K562 (cell line): ENCODE data around the gene MYO9A. TPM values are rescaled to one million over a fixed set of nuclear protein-coding genes. Genes with fewer than 3 reads are reported as not detected.
"Not testable (repeated sequence)": the region's sequence is repeated elsewhere in the genome, so short reads cannot be mapped to it uniquely, and the experiment has no call there.

Source experiments
- ATAC-seq: fragments of 200-7000 bp; cut with Tn5 transposase; 3 replicates; pipeline ENCODE4 v1.9.1; 2020; ENCODE audit warnings: moderate library complexity
- BruUV-seq: library from RNA; stranded (reverse); fragments of 400-500 nt; replicated peaks from 2 replicates; lab custom pipeline; 2021; lab: Mats Ljungman, UMichigan
- CTCF ChIA-PET: fragments of 300-600 bp; formaldehyde crosslinking; extraction: SDS; loops from one replicate; lab custom pipeline; 2021; ENCODE audit warnings: low intra/inter-chr PET ratio; lab: Yijun Ruan, JAX
- POLR2A ChIA-PET: fragments of 300-600, 350-650 bp; sonication (Branson Sonifier 250); formaldehyde crosslinking; extraction: SDS; loops from one replicate; lab custom pipeline; 2021; ENCODE audit warnings: antibody characterized with exemption, inconsistent platforms; lab: Yijun Ruan, JAX
- DNase-seq, 4 experiments: peaks; one replicate each; pipeline versions ENCODE4 v3.0.0 to v3.0.0-alpha.2; 2011 to 2018; ENCODE audit warnings: low spot score in 3 of 4, mixed read lengths in 3 of 4; ENCODE audit errors: extremely low read depth in 1 of 4
- FAIRE-seq: peaks from 2 replicates; lab custom pipeline; 2011; peaks lifted over from hg19 to GRCh38; lab: Jason Lieb, UNC
- H2AFZ ChIP-seq: 2 replicates; pipeline ENCODE4 v1.6.0; 2011; ENCODE audit warnings: low read depth, low read length, control low read depth, inconsistent platforms
- H3K27ac ChIP-seq: fragments of 200-600 bp; 3 replicates; pipeline ENCODE4 v1.8.0; 2011; ENCODE audit warnings: low read depth, mild to moderate bottlenecking, control low read depth, inconsistent platforms, low read length, moderate library complexity, mixed read lengths; ENCODE audit errors: extremely low read depth
- H3K27me3 ChIP-seq, 2 experiments: fragments of 300-600 bp in 1 of 2; 2 replicates in 1 of 2; 3 replicates in 1 of 2; pipeline versions ENCODE4 v1.6.0 to v1.8.0; 2011; ENCODE audit warnings: inconsistent platforms in 2 of 2, low read length in 2 of 2, mild to moderate bottlenecking in 1 of 2, mixed read lengths in 1 of 2, moderate library complexity in 1 of 2; ENCODE audit not compliant: control insufficient read depth in 2 of 2, insufficient read depth in 2 of 2
- H3K36me3 ChIP-seq: fragments of 300-600 bp; 3 replicates; pipeline ENCODE4 v1.8.0; 2011; ENCODE audit warnings: mild to moderate bottlenecking, low read length, inconsistent platforms; ENCODE audit not compliant: control insufficient read depth, insufficient read depth
- H3K4me1 ChIP-seq, 2 experiments: fragments of 200-600 bp in 1 of 2; replicated peaks in 1 of 2; 2 replicates in 1 of 2; 3 replicates in 1 of 2; pipeline versions ENCODE4 v1.5.1 to v1.8.0; 2011; ENCODE audit warnings: inconsistent platforms in 2 of 2, low read length in 2 of 2, mild to moderate bottlenecking in 1 of 2, mixed read lengths in 1 of 2, moderate library complexity in 1 of 2; ENCODE audit not compliant: control insufficient read depth in 2 of 2, insufficient read depth in 2 of 2
- H3K4me2 ChIP-seq: 2 replicates; pipeline ENCODE4 v1.6.1; 2011; ENCODE audit warnings: low read length, control low read depth, inconsistent platforms, mixed read lengths; ENCODE audit not compliant: insufficient read depth
- H3K4me3 ChIP-seq: fragments of 200-600 bp; sonication (generic), shearing (Covaris generic); 2 replicates; pipeline ENCODE4 v1.5.1; 2016; ENCODE audit warnings: control low read depth, inconsistent platforms
- H3K79me2 ChIP-seq: fragments of 200-600 bp; 3 replicates; pipeline ENCODE4 v1.8.0; 2011; ENCODE audit warnings: low read length, inconsistent platforms; ENCODE audit not compliant: control insufficient read depth, insufficient read depth
- H3K9ac ChIP-seq, 2 experiments: 2 replicates each; pipeline versions ENCODE4 v1.6.0 to v1.6.1; 2011; ENCODE audit warnings: low read depth in 2 of 2, low read length in 2 of 2, control low read depth in 1 of 2, inconsistent platforms in 1 of 2, mild to moderate bottlenecking in 1 of 2, mixed read lengths in 1 of 2; ENCODE audit not compliant: insufficient read depth in 1 of 2
- H3K9me1 ChIP-seq: one replicate; pipeline ENCODE4 v1.6.0; 2011; ENCODE audit warnings: inconsistent platforms, mild to moderate bottlenecking, low read length, moderate library complexity; ENCODE audit not compliant: control insufficient read depth, insufficient read depth
- H3K9me3 ChIP-seq: replicated peaks from 2 replicates; pipeline ENCODE4 v1.5.1; 2011; ENCODE audit warnings: low read depth, low read length, inconsistent platforms; ENCODE audit not compliant: control insufficient read depth, insufficient read depth
- H4K20me1 ChIP-seq: replicated peaks from 2 replicates; pipeline ENCODE4 v1.6.1; 2011; ENCODE audit warnings: low read length, inconsistent platforms, mixed read lengths; ENCODE audit not compliant: control insufficient read depth, insufficient read depth
- CEBPB ChIP-seq: fragments of 450-650 bp; IDR thresholded peaks from 2 replicates; pipeline ENCODE4 v1.6.1; 2016; ENCODE audit warnings: missing genetic modification characterization, missing compliant biosample characterization
- HDAC6 ChIP-seq: IDR thresholded peaks from 2 replicates; pipeline ENCODE4 v1.6.1; 2012; ENCODE audit warnings: low read depth, mild to moderate bottlenecking, control low read depth, inconsistent platforms, low read length, moderate library complexity
- HSF4 ChIP-seq: fragments of 250-450 bp; sonication (Bioruptor Pico); IDR thresholded peaks from 2 replicates; pipeline ENCODE4 v2.1.2; 2022; ENCODE audit warnings: mild to moderate bottlenecking, moderate library complexity, borderline replicate concordance
- TCF3 ChIP-seq: sonication (generic); formaldehyde crosslinking; IDR thresholded peaks from 2 replicates; pipeline ENCODE4 v1.4.0; 2020; ENCODE audit warnings: mild to moderate bottlenecking, missing genetic modification reagents
- WHSC1 ChIP-seq: IDR thresholded peaks from one replicate; pipeline ENCODE4 v1.6.1; 2012; ENCODE audit warnings: low read length, control low read depth, inconsistent platforms
- ZNF274 ChIP-seq: IDR thresholded peaks from 2 replicates; pipeline ENCODE4 v1.6.1; 2011; ENCODE audit warnings: low read depth, mild to moderate bottlenecking, low read length, moderate library complexity, borderline replicate concordance
- WGBS: fragments of 100-300 bp; shearing (Covaris generic); methylation state at CpG from one replicate; pipeline ENCODE4 v1.1.6; 2016; ENCODE audit warnings: low coverage, mixed read lengths; ENCODE audit not compliant: insufficient coverage; ENCODE audit errors: missing lambda C conversion rate; 5-methylcytosine and 5-hydroxymethylcytosine counted together
- in situ Hi-C: fragments of 300-500 bp; cut with MboI; formaldehyde crosslinking; loops from 4 replicates; pipeline ENCODE4 v1.15.0; 2018; ENCODE audit warnings: inconsistent platforms, mixed read lengths
- intact Hi-C: fragments of 100-400 bp; cut with micrococcal nuclease; formaldehyde crosslinking; loops from 2 replicates; pipeline ENCODE4 v1.14.2; 2022
- polyA plus RNA-seq, 8 experiments: library from polyadenylated mRNA; depleted of rRNA in 4 of 8; stranded (reverse) in 5 of 8; unstranded in 3 of 8; fragments of >200 nt; fragmentation: Nextera tagmentation in 2 of 8; fragmentation: Illumina TruSeq in 1 of 8; extraction: Ambion mirVana in 2 of 8; extraction: Trizol in 1 of 8; gene quantifications; 2 replicates each; pipeline versions ENCODE4 v1.2.1 to v1.2.3, GENCODE V29; 2011 to 2014; ENCODE audit warnings: inconsistent platforms in 1 of 8, missing spikeins in 1 of 8
- total RNA-seq, 7 experiments: library from RNA; depleted of rRNA in 6 of 7; stranded (reverse); fragments of >200 nt in 6 of 7; fragmentation: Illumina TruSeq in 2 of 7; extraction: Trizol in 2 of 7; gene quantifications; 2 replicates each; pipeline versions ENCODE4 v1.2.1 to v1.2.3, GENCODE V29; 2011 to 2021; ENCODE audit warnings: low replicate concordance in 1 of 7
- TF ChIP-seq, protein P1 (sequence below): fragments of 450-650 bp; IDR thresholded peaks from 2 replicates; pipeline ENCODE4 v1.6.1; 2017; ENCODE audit warnings: mild to moderate bottlenecking, moderate library complexity

The MYO9A gene
- total and polyA plus RNA-seq, 9 of the 15 experiments (the other 6 are each of a cell fraction or from before 2014, with no cell fraction given): 1.9 to 15.4 (median 5.8) TPM

GRCh38 chr15:72074335-72075060 is 43.5 kb downstream of the MYO9A start (continued):
- TF ChIP-seq HSF4 (CRISPR knock-in tag) (no peak), TCF3 (no peak), CEBPB (tag) (no peak), WHSC1 (no peak), HDAC6 (no peak), ZNF274 (no peak)
- TF ChIP-seq, protein P1, sequence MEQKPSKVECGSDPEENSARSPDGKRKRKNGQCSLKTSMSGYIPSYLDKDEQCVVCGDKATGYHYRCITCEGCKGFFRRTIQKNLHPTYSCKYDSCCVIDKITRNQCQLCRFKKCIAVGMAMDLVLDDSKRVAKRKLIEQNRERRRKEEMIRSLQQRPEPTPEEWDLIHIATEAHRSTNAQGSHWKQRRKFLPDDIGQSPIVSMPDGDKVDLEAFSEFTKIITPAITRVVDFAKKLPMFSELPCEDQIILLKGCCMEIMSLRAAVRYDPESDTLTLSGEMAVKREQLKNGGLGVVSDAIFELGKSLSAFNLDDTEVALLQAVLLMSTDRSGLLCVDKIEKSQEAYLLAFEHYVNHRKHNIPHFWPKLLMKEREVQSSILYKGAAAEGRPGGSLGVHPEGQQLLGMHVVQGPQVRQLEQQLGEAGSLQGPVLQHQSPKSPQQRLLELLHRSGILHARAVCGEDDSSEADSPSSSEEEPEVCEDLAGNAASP: no peak

GRCh38 chr15:72071448-72071825 is 46.5 kb downstream of the MYO9A start:
- H3K4me3 ChIP-seq, ATAC-seq, H2AFZ ChIP-seq, H3K27me3 ChIP-seq, H3K4me1 ChIP-seq, H3K36me3 ChIP-seq, H3K4me2 ChIP-seq, H3K9me1 ChIP-seq, H3K9me3 ChIP-seq, intact Hi-C loops, FAIRE-seq, DNase-seq, in situ Hi-C loops, H3K27ac ChIP-seq, POLR2A ChIA-PET, BruUV-seq, CTCF ChIA-PET, H3K9ac ChIP-seq, H4K20me1 ChIP-seq, H3K79me2 ChIP-seq: not testable (repeated sequence)
- WGBS: 34% methylated on average over 8 of the region's 8 CpGs
